Measurements from ENCODE around the gene NUP98.

DNA sequence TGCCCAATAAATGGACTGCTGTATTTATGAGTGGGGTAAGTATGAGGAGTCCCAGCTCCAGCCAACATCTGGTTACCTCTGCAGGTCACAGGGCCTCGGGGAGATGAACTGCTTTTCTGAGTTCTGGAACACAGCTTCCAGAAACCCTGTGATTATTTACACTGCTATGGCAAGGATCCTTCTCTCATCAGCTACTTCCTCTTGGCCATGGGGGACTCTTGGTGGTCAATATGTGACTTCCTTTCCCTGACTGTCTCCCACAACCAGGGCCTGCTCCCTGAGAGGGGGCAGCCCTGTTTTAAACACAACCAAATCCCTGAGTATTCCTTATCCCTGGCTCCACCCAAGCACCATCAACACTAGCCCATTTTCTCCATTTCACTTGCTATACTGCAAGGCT is 33.4 kb upstream of the NUP98 start:
- TF ChIP-seq POLR2A (IDR thresholded peaks at IDR 0.05; ENCODE audit: low read depth, low read length) (no peak), EZH2 (IDR thresholded peaks at IDR 0.05; ENCODE audit: borderline replicate concordance, low read depth, low read length, severe bottlenecking) (no peak), POLR2AphosphoS5 (IDR thresholded peaks at IDR 0.05; ENCODE audit: insufficient read depth, low read depth, low read length) (no peak), MYC (IDR thresholded peaks at IDR 0.05; ENCODE audit: low read depth, low read length) (no peak), JUN (IDR thresholded peaks at IDR 0.05; ENCODE audit: borderline replicate concordance, insufficient read depth, insufficient read length, low read depth) (no peak)

Data from endothelial cell of umbilical vein (primary cell).